Liver (tissue), 9 donors: ENCODE data around the gene CADPS. TPM values are rescaled to one million over a fixed set of nuclear protein-coding genes. Genes with fewer than 3 reads are reported as not detected.

Experiments
- DNase-seq: peaks from one replicate; pipeline ENCODE4 v3.0.0-alpha.2; 2017; ENCODE audit warnings: low spot score
- H3K27ac ChIP-seq, 2 donors: one replicate each; pipeline ENCODE4 v1.7.0; 2013; ENCODE audit warnings: inconsistent platforms in 2 of 2, low read length in 2 of 2, control low read depth in 1 of 2, low read depth in 1 of 2, mild to moderate bottlenecking in 1 of 2
- H3K27me3 ChIP-seq, 4 donors: one replicate each; pipeline versions ENCODE4 v1.6.1 to v1.7.0; 2013; ENCODE audit warnings: low read length in 3 of 4, inconsistent platforms in 1 of 4, mild to moderate bottlenecking in 1 of 4, moderate library complexity in 1 of 4; ENCODE audit not compliant: control insufficient read depth in 4 of 4, insufficient read depth in 4 of 4
- H3K36me3 ChIP-seq, 4 donors: one replicate each; pipeline versions ENCODE4 v1.6.1 to v1.7.0; 2013; ENCODE audit warnings: low read length in 3 of 4, mild to moderate bottlenecking in 3 of 4, low read depth in 1 of 4, moderate library complexity in 1 of 4; ENCODE audit not compliant: control insufficient read depth in 4 of 4, insufficient read depth in 3 of 4
- H3K4me1 ChIP-seq, 4 donors: one replicate each; pipeline versions ENCODE4 v1.6.1 to v1.7.0; 2013; ENCODE audit warnings: low read length in 3 of 4, mild to moderate bottlenecking in 3 of 4, moderate library complexity in 1 of 4; ENCODE audit not compliant: control insufficient read depth in 4 of 4, insufficient read depth in 4 of 4
- H3K4me3 ChIP-seq, 3 donors: one replicate each; pipeline versions ENCODE4 v1.6.1 to v1.7.0; 2013; ENCODE audit warnings: low read length in 3 of 3, control low read depth in 1 of 3, low read depth in 1 of 3, mild to moderate bottlenecking in 1 of 3
- H3K9ac ChIP-seq, 2 donors: one replicate each; pipeline ENCODE4 v1.7.0; 2013; ENCODE audit warnings: low read length in 2 of 2, mild to moderate bottlenecking in 2 of 2, moderate library complexity in 2 of 2, control low read depth in 1 of 2, low read depth in 1 of 2
- H3K9me3 ChIP-seq, 4 donors: one replicate each; pipeline versions ENCODE4 v1.6.1 to v1.7.0; 2013; ENCODE audit warnings: low read length in 3 of 4; ENCODE audit not compliant: control insufficient read depth in 4 of 4
- ATF3 ChIP-seq: IDR thresholded peaks from 2 replicates; pipeline ENCODE4 v1.6.1; 2016; ENCODE audit warnings: antibody characterized with exemption
- EGR1 ChIP-seq, 2 donors: IDR thresholded peaks; 2 replicates each; pipeline ENCODE4 v1.6.1; 2016 to 2018; ENCODE audit warnings: antibody characterized with exemption in 2 of 2, low read depth in 2 of 2
- GABPA ChIP-seq, 2 donors: IDR thresholded peaks in 1 of 2; conservative IDR thresholded peaks in 1 of 2; 2 replicates each; pipeline ENCODE4 v1.6.1; 2016; ENCODE audit warnings: antibody characterized with exemption in 2 of 2, mild to moderate bottlenecking in 1 of 2, moderate library complexity in 1 of 2
- HNF4A ChIP-seq, 2 donors: conservative IDR thresholded peaks; 2 replicates each; pipeline ENCODE4 v1.6.1; 2016; ENCODE audit warnings: antibody characterized with exemption in 2 of 2, mild to moderate bottlenecking in 2 of 2
- HNF4G ChIP-seq: IDR thresholded peaks from 2 replicates; pipeline ENCODE4 v1.6.1; 2016; ENCODE audit warnings: antibody characterized with exemption
- JUND ChIP-seq, 2 donors: IDR thresholded peaks; 2 replicates each; pipeline ENCODE4 v1.6.1; 2016; ENCODE audit warnings: antibody characterized with exemption in 2 of 2
- NR2F2 ChIP-seq: IDR thresholded peaks from 2 replicates; pipeline ENCODE4 v1.6.1; 2016; ENCODE audit warnings: antibody characterized with exemption
- RAD21 ChIP-seq, 2 donors: IDR thresholded peaks; 2 replicates each; pipeline ENCODE4 v1.6.1; 2016; ENCODE audit warnings: antibody characterized with exemption in 2 of 2, mild to moderate bottlenecking in 2 of 2
- REST ChIP-seq: IDR thresholded peaks from 2 replicates; pipeline ENCODE4 v1.6.1; 2016; ENCODE audit warnings: antibody characterized with exemption, mild to moderate bottlenecking
- RXRA ChIP-seq, 2 donors: IDR thresholded peaks; 2 replicates each; pipeline ENCODE4 v1.6.1; 2017 to 2018; ENCODE audit warnings: antibody characterized with exemption in 2 of 2, mild to moderate bottlenecking in 1 of 2
- SP1 ChIP-seq: IDR thresholded peaks from 2 replicates; pipeline ENCODE4 v1.6.1; 2018; ENCODE audit warnings: antibody characterized with exemption, mild to moderate bottlenecking
- TAF1 ChIP-seq: conservative IDR thresholded peaks from 2 replicates; pipeline ENCODE4 v1.6.1; 2016; ENCODE audit warnings: antibody characterized with exemption, mild to moderate bottlenecking
- YY1 ChIP-seq: IDR thresholded peaks from 2 replicates; pipeline ENCODE4 v1.6.1; 2016; ENCODE audit warnings: antibody characterized with exemption, mild to moderate bottlenecking
- ZBTB33 ChIP-seq: IDR thresholded peaks from 2 replicates; pipeline ENCODE4 v1.6.1; 2016; ENCODE audit warnings: antibody characterized with exemption
- WGBS: extraction: QIAGEN DNeasy Blood & Tissue Kit; methylation state at CpG from one replicate; pipeline ENCODE4 v1.1.7; 2013; 5-methylcytosine and 5-hydroxymethylcytosine counted together
- polyA plus RNA-seq, 2 donors: library from polyadenylated mRNA; stranded (reverse) in 1 of 2; unstranded in 1 of 2; fragments of 200-250 nt in 1 of 2; fragments of >200 nt in 1 of 2; fragmentation: Nextera tagmentation in 1 of 2; extraction: Ambion mirVana in 1 of 2; gene quantifications; one replicate each; pipeline versions ENCODE4 v1.2.1 to v1.2.3, GENCODE V29; 2013 to 2015
- total RNA-seq, 2 donors: library from RNA; depleted of rRNA; stranded (reverse); fragments of >200 nt; gene quantifications; one replicate each; pipeline ENCODE4 v1.2.3, GENCODE V29; 2014
- donor health status: healthy.
- donor health status: healthy.
- donor health status: healthy.
- donor health status: healthy.
- donor health status: healthy.

The CADPS gene
- total and polyA plus RNA-seq, 4 donors = 0.05 to 0.37 (median 0.17) TPM; not detected in 1

- no peaks in the 10 kb centered on the region for H3K4me1 ChIP-seq
- TF ChIP-seq NR2F2 = no peak
- no peak for TF ChIP-seq HNF4A (conservative IDR thresholded peaks at IDR 0.05)
- TF ChIP-seq RAD21 (IDR thresholded peaks at IDR 0.05) = no peak
- no peak for TF ChIP-seq GABPA (IDR thresholded peaks at IDR 0.05 in 1 of 2, conservative IDR thresholded peaks at IDR 0.05 in 1 of 2)
- TF ChIP-seq TAF1 = no peak
- H3K27me3 ChIP-seq = no peaks in the 10 kb centered on the region
- H3K4me3 ChIP-seq = no peak overlapping the region
- no peaks in the 10 kb centered on the region for H3K9me3 ChIP-seq
- H3K27ac ChIP-seq = no peak overlapping the region
- DNase-seq = no peak
- H3K36me3 ChIP-seq = no peaks in the 10 kb centered on the region
- no peak overlapping the region for H3K9ac ChIP-seq
- WGBS = 61% methylated on average over 4 of the region's 4 CpGs
These were observed 171.6 kb downstream of the CADPS start for GRCh38 chr3:62703451-62704167.

- H3K4me1 ChIP-seq = no peaks in the 10 kb centered on the region
- H3K36me3 ChIP-seq = no peaks in the 10 kb centered on the region
- 78% methylated on average over 3 of the region's 3 CpGs for WGBS
- TF ChIP-seq REST (no peak), HNF4A (conservative IDR thresholded peaks at IDR 0.05) (no peak), ZBTB33 (no peak), TAF1 (no peak), YY1 (no peak), JUND (IDR thresholded peaks at IDR 0.05) (no peak)
- H3K4me3 ChIP-seq = no peak overlapping the region
- DNase-seq = no peak
- H3K9ac ChIP-seq = no peak overlapping the region
- H3K9me3 ChIP-seq = no peaks in the 10 kb centered on the region
- no peaks in the 10 kb centered on the region for H3K27me3 ChIP-seq
- H3K27ac ChIP-seq = no peak overlapping the region
These were observed 174.9 kb downstream of the CADPS start for GRCh38 chr3:62700357-62700756.

- H3K27ac ChIP-seq = no peak overlapping the region
- 76% methylated on average over 7 of the region's 7 CpGs for WGBS
- no peaks in the 10 kb centered on the region for H3K27me3 ChIP-seq
These were observed 175.5 kb downstream of the CADPS start for GRCh38 chr3:62699728-62700127.

More at GRCh38 chr3:62699728-62700127, 175.5 kb downstream of the CADPS start:
- DNase-seq = no peak
- no peaks in the 10 kb centered on the region for H3K36me3 ChIP-seq
- no peak overlapping the region for H3K9ac ChIP-seq
- no peaks in the 10 kb centered on the region for H3K9me3 ChIP-seq
- H3K4me3 ChIP-seq = no peak overlapping the region
- H3K4me1 ChIP-seq = no peaks in the 10 kb centered on the region
- TF ChIP-seq RXRA (IDR thresholded peaks at IDR 0.05) (no peak), EGR1 (IDR thresholded peaks at IDR 0.05; ENCODE audit: low read depth in 2 of 2) (no peak), YY1 (no peak), JUND (IDR thresholded peaks at IDR 0.05) (no peak), SP1 (no peak), REST (no peak), ATF3 (no peak), TAF1 (no peak), HNF4G (no peak)
